Fibroblast of skin of right biceps (primary cell): ENCODE data around the gene USP37.
A peak's percentile ranks its signal among the peaks of the same experiment; 100 is the strongest.
"Not testable (repeated sequence)": the region's sequence is repeated elsewhere in the genome, so short reads cannot be mapped to it uniquely, and the experiment has no call there.

Experiments
- DNase-seq: peaks from one replicate; pipeline ENCODE4 v3.0.0-alpha.2; 2013

USP37 gene

GRCh38 chr2:218568190-218569037 lies at the start of gene USP37, which contains the start of gene CNOT9:
Gene USP37 (minus strand): TSS chr2:218568351. CDS start chr2:218558653, 9,698 bp downstream.
Gene CNOT9 (plus strand): TSS chr2:218568839. CDS start chr2:218568955, 116 bp downstream.
- peak; percentile 98 for DNase-seq

- DNase-seq = no peak
Observed at GRCh38 chr2:218615868-218616315, 47.7 kb upstream of the USP37 start.

- peak; percentile 58 for DNase-seq
Observed at GRCh38 chr2:218607436-218608115, 39.4 kb upstream of the USP37 start, which contains the start of gene PLCD4. Gene PLCD4 (plus strand): TSS chr2:218607899. CDS start chr2:218615740, 7,841 bp downstream.

- DNase-seq = peak; percentile 49
Observed at GRCh38 chr2:218605432-218605831, 37.3 kb upstream of the USP37 start.

GRCh38 chr2:218585541-218585940 lies 17.4 kb upstream of the USP37 start:
- no peak for DNase-seq

- no peak for DNase-seq
Observed at GRCh38 chr2:218583983-218584850, 16.1 kb upstream of the USP37 start.

- peak; percentile 85 for DNase-seq
Observed at GRCh38 chr2:218582076-218582475, 13.9 kb upstream of the USP37 start.

GRCh38 chr2:218578272-218578877 lies 10.2 kb upstream of the USP37 start:
- DNase-seq = no peak

- DNase-seq = no peak
Observed at GRCh38 chr2:218577482-218578220, 9.5 kb upstream of the USP37 start.

GRCh38 chr2:218576854-218577253 lies 8.7 kb upstream of the USP37 start:
- DNase-seq = no peak

GRCh38 chr2:218570850-218571249 lies 2.7 kb upstream of the USP37 start:
- DNase-seq = peak; percentile 61

- peak; percentile 33 for DNase-seq
Observed at GRCh38 chr2:218569661-218570500, 1.7 kb upstream of the USP37 start.

- peak; percentile 50 for DNase-seq
Observed at GRCh38 chr2:218569038-218569431, 884 bp upstream of the USP37 start.

- DNase-seq = no peak
Observed at GRCh38 chr2:218567797-218568189, 358 bp downstream of the USP37 start.

GRCh38 chr2:218566296-218566695 lies 1.9 kb downstream of the USP37 start:
- no peak for DNase-seq

- DNase-seq = no peak
Observed at GRCh38 chr2:218564056-218564455, 4.1 kb downstream of the USP37 start.

- DNase-seq = no peak
Observed at GRCh38 chr2:218558986-218559385, 9.2 kb downstream of the USP37 start.

- DNase-seq = no peak
Observed at GRCh38 chr2:218557941-218558340, 10.2 kb downstream of the USP37 start.

GRCh38 chr2:218555527-218555926 lies 12.6 kb downstream of the USP37 start:
- no peak for DNase-seq

- not testable (repeated sequence) for DNase-seq
Observed at GRCh38 chr2:218554225-218554624, 13.9 kb downstream of the USP37 start.

GRCh38 chr2:218547978-218548377 lies 20.2 kb downstream of the USP37 start:
- no peak for DNase-seq
